GM21576 (cell line): ENCODE data around the gene TNFRSF6B.
"Not testable (repeated sequence)": the region's sequence is repeated elsewhere in the genome, so short reads cannot be mapped to it uniquely, and the experiment has no call there.

Source experiments
- ATAC-seq: cut with Tn5 transposase; IDR thresholded peaks from one replicate; pipeline ENCODE4 v1.9.1; 2021; ENCODE audit warnings: mild to moderate bottlenecking, moderate library complexity; ENCODE audit not compliant: unreplicated experiment

TNFRSF6B gene

GRCh38 chr20:63706852-63707557, 10.6 kb downstream of the TNFRSF6B start:
- ATAC-seq, result peak; percentile 28

- ATAC-seq, result peak; percentile 64
Observed at GRCh38 chr20:63707558-63708300, 11.3 kb downstream of the TNFRSF6B start, which contains the start of the genes ARFRP1 and ZGPAT. ARFRP1 (minus strand) TSS chr20:63707976; CDS start chr20:63707091, 885 bp downstream. ZGPAT (plus strand) TSS chr20:63708039; CDS start chr20:63708581, 542 bp downstream.

DNA sequence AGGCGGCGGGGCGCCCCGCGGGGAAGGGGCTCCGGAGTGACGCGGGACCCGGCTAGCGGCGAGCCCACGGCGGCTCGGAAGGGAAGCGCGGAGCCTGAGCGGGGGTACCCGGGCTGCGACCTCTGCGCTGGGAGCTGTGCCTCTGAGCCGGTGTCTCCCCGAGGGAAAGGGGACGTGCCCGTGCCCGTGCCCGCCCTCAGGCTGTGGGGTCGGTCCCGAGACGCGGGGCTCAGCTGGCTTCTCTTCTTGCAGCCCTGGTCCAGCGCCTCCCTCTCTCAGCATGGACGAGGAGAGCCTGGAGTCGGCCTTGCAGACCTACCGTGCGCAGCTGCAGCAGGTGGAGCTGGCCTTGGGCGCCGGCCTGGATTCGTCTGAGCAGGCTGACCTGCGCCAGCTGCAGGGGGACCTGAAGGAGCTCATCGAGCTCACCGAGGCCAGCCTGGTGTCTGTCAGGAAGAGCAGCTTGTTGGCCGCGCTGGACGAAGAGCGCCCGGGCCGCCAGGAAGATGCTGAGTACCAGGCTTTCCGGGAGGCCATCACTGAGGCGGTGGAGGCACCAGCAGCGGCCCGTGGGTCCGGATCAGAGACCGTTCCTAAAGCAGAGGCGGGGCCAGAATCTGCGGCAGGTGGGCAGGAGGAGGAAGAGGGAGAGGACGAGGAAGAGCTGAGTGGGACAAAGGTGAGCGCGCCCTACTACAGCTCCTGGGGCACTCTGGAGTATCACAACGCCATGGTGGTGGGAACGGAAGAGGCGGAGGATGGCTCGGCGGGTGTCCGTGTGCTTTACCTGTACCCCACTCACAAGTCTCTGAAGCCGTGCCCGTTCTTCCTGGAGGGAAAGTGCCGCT, 12.1 kb downstream of the TNFRSF6B start:
- no peak for ATAC-seq

DNA sequence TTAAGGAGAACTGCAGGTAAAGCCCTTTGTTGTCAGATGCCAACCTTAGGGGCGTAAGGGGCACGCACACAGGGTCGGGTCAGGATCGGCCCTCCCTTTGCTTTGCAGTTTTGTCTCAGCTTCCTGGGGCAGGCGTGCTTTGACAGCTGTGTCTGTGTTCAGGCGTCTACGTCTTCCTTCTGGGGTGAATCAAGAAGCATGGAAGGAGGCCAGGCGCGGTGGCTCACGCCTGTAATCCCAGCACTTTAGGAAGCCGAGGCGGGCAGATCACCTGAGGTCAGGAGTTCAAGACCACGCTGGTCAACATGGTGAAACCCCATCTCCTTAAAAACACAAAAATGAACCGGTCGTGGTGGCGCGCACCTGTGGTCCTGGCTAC, 12.7 kb downstream of the TNFRSF6B start:
- no peak for ATAC-seq

- ATAC-seq, result no peak
Observed at GRCh38 chr20:63711085-63711645, 14.7 kb downstream of the TNFRSF6B start.

- ATAC-seq, result no peak
Observed at GRCh38 chr20:63712191-63712590, 15.7 kb downstream of the TNFRSF6B start.

GRCh38 chr20:63714858-63715257, 18.4 kb downstream of the TNFRSF6B start:
- ATAC-seq, result no peak

DNA sequence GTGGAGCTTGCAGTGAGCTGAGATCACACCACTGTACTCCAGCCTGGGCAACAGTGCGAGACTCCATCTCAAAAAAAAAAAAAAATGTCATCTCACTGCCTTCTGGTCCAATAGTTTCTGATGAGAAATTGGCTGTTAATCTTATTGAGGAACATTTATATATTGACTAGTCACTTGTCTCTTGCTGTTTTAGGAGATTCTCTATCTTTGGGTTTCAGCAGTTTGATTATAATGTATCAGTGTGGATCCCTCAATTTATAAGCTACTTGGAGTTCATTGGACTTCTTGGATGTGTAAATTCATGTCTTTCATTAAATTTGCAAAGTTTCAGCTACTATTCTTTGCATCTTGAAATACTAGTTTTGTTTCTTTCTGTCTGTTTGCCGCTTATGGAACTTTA, 22.5 kb downstream of the TNFRSF6B start:
- ATAC-seq, result no peak

- not testable (repeated sequence) for ATAC-seq
Observed at GRCh38 chr20:63722967-63723622, 26.6 kb downstream of the TNFRSF6B start.

GRCh38 chr20:63730189-63730733, 33.8 kb downstream of the TNFRSF6B start:
- ATAC-seq, result not testable (repeated sequence)

DNA sequence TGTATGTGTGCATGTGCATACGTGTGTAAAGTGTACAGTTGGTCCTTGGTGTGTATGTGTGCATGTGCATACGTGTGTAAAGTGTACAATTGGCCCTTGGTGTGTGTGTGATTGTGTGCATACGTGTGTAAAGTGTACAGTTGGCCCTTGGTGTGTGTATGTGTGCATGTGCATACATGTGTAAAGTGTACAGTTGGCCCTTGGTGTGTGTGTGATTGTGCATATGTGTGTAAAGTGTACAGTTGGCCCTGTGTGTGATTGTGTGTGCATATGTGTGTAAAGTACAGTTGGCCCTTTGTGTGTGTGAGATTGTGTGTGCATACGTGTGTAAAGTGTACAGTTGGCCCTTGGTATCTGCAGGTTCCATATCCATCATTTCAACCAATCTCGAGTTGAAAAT, 35.0 kb downstream of the TNFRSF6B start:
- no peak for ATAC-seq

- ATAC-seq, result no peak
Observed at GRCh38 chr20:63732118-63733095, 36.0 kb downstream of the TNFRSF6B start.

DNA sequence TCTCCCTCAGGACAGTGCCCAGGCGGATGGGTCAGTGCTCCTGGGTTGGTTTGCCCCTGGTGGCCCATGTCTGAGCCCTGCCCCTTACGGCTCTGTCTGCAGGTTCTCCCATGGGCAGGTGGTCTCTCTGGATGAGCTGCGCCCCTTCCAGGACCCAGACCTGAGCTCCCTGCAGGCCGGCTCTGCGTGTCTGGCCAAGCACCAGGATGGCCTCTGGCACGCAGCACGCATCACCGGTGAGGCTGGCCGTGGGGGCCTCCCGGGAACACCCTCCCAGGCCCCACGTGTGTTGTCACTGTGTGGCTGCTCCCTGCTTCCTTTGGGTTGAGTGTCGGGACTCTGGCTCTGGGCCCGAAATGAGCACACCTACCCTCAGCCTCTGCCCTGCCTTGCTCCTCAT, 36.7 kb downstream of the TNFRSF6B start:
- ATAC-seq, result no peak

GRCh38 chr20:63733579-63734081, 37.2 kb downstream of the TNFRSF6B start:
- ATAC-seq, result no peak

GRCh38 chr20:63734111-63734945, 37.9 kb downstream of the TNFRSF6B start:
- ATAC-seq, result no peak

DNA sequence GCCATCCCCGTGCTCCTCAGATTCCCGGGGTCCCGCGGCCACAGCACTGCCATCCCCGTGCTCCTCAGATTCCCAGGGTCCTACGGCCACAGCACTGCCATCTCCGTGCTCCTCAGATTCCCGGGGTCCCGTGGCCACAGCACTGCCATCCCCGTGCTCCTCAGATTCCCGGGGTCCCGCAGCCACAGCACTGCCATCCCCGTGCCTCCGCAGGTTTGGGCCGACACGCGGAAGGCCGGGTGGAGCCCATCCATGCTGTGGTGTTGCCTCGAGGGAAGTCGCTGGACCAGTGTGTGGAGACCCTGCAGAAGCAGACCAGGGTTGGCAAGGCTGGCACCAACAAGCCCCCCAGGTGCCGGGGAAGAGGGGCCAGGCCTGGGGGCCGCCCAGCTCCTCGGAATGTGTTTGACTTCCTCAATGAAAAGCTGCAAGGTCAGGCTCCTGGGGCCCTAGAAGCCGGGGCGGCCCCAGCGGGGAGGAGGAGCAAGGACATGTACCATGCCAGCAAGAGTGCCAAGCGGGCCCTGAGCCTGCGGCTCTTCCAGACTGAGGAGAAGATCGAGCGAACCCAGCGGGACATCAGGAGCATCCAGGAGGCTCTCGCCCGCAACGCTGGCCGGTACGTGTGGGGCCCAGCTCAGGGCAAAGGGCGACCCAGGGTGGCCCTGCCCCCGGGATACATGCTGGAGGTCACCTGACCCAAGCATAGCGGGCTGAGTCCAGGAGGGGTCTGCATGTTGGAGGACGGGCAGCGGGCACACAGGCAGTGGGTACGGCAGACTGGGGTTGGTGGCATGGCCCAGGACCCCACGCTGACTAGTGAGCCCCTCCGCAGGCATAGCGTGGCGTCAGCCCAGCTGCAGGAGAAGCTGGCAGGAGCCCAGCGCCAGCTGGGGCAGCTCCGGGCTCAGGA, 38.8 kb downstream of the TNFRSF6B start:
- ATAC-seq, result no peak
